WTC11 (cell line): ENCODE results near the gene POU2F3. TPM values are rescaled to one million over a fixed set of nuclear protein-coding genes. Genes with fewer than 3 reads are reported as not detected.

Experiments
- ATAC-seq: fragments of 200-7000 bp; cut with Tn5 transposase; 2 replicates; pipeline ENCODE4 v1.10.0; 2021; ENCODE audit warnings: mild to moderate bottlenecking, moderate library complexity
- CTCF ChIA-PET: fragments of 300-600 bp; sonication (Branson Sonifier 250); formaldehyde crosslinking; loops from one replicate; lab custom pipeline; 2021; ENCODE audit warnings: antibody characterized with exemption; lab: Charles Lee
- POLR2A ChIA-PET: fragments of 350-600 bp; sonication (Branson Sonifier 250); formaldehyde crosslinking; loops from one replicate; lab custom pipeline; 2021; ENCODE audit warnings: antibody characterized with exemption; lab: Charles Lee
- DNase-seq: peaks from one replicate; pipeline ENCODE4 v3.0.0; 2021; ENCODE audit warnings: low spot score
- H3K27ac Mint-ChIP-seq: 2 replicates; pipeline ENCODE4 v1.8.0; 2021; ENCODE audit warnings: mixed read lengths
- H3K27me3 Mint-ChIP-seq: 2 replicates; pipeline ENCODE4 v1.8.0; 2021; ENCODE audit warnings: low read depth, mild to moderate bottlenecking, moderate library complexity, mixed read lengths
- H3K36me3 Mint-ChIP-seq: 2 replicates; pipeline ENCODE4 v1.8.0; 2021; ENCODE audit warnings: mixed read lengths
- H3K4me1 Mint-ChIP-seq: 2 replicates; pipeline ENCODE4 v1.8.0; 2022; ENCODE audit warnings: mixed read lengths
- H3K4me3 Mint-ChIP-seq: 2 replicates; pipeline ENCODE4 v1.8.0; 2021; ENCODE audit warnings: mild to moderate bottlenecking, moderate library complexity, mixed read lengths
- H3K9me3 Mint-ChIP-seq: 2 replicates; pipeline ENCODE4 v1.8.0; 2021; ENCODE audit warnings: mixed read lengths
- CDX4 ChIP-seq: fragments of 250-450 bp; sonication (Bioruptor Pico); IDR thresholded peaks from 2 replicates; pipeline ENCODE4 v1.9.0; 2021; ENCODE audit warnings: moderate library complexity, mild to moderate bottlenecking, inconsistent platforms, borderline replicate concordance
- CREM ChIP-seq: sonication (generic); formaldehyde crosslinking; IDR thresholded peaks from 2 replicates; pipeline ENCODE4 v1.8.1; 2022; ENCODE audit warnings: mild to moderate bottlenecking, missing genetic modification reagents, moderate library complexity
- E2F4 ChIP-seq: sonication (generic); formaldehyde crosslinking; IDR thresholded peaks from 2 replicates; pipeline ENCODE4 v1.8.1; 2022; ENCODE audit warnings: low read depth, mild to moderate bottlenecking, moderate library complexity, missing genetic modification reagents, borderline replicate concordance
- ERG ChIP-seq: fragments of 250-450 bp; sonication (Bioruptor Pico); IDR thresholded peaks from 2 replicates; pipeline ENCODE4 v1.8.0; 2021; ENCODE audit warnings: mild to moderate bottlenecking
- GRHL2 ChIP-seq: fragments of 250-450 bp; sonication (Bioruptor Pico); IDR thresholded peaks from 2 replicates; pipeline ENCODE4 v1.8.0; 2022; ENCODE audit warnings: mild to moderate bottlenecking, moderate library complexity; ENCODE audit not compliant: insufficient replicate concordance, severe bottlenecking
- KAT7 ChIP-seq: sonication (generic); formaldehyde crosslinking; IDR thresholded peaks from 2 replicates; pipeline ENCODE4 v1.8.1; 2023; ENCODE audit warnings: missing genetic modification reagents, mild to moderate bottlenecking, borderline replicate concordance
- MAX ChIP-seq: sonication (generic); formaldehyde crosslinking; IDR thresholded peaks from 2 replicates; pipeline ENCODE4 v1.8.0; 2022; ENCODE audit warnings: mild to moderate bottlenecking, missing genetic modification reagents
- MYBL2 ChIP-seq: sonication (generic); formaldehyde crosslinking; IDR thresholded peaks from 2 replicates; pipeline ENCODE4 v1.8.1; 2023; ENCODE audit warnings: mild to moderate bottlenecking, moderate library complexity, missing genetic modification reagents
- NR2C2 ChIP-seq: sonication (generic); formaldehyde crosslinking; IDR thresholded peaks from 2 replicates; pipeline ENCODE4 v1.8.0; 2022; ENCODE audit warnings: mild to moderate bottlenecking, missing genetic modification reagents
- PRDM15 ChIP-seq: sonication (generic); formaldehyde crosslinking; IDR thresholded peaks from 2 replicates; pipeline ENCODE4 v1.8.0; 2022; ENCODE audit warnings: missing genetic modification reagents
- SMAD4 ChIP-seq: sonication (generic); formaldehyde crosslinking; IDR thresholded peaks from 2 replicates; pipeline ENCODE4 v1.8.0; 2022; ENCODE audit warnings: mild to moderate bottlenecking, missing genetic modification reagents
- TCF7 ChIP-seq: sonication (generic); formaldehyde crosslinking; IDR thresholded peaks from 2 replicates; pipeline ENCODE4 v1.8.0; 2022; ENCODE audit warnings: mild to moderate bottlenecking, low read depth, missing genetic modification reagents, moderate library complexity
- total RNA-seq: library from RNA; stranded (reverse); gene quantifications from 3 replicates; pipeline ENCODE4 v1.2.3, GENCODE V29; 2021

The POU2F3 gene
- total RNA-seq, 1 experiment from 2014 or later: 0.61 TPM

GRCh38 chr11:120212926-120213325 lies 27.0 kb upstream of the POU2F3 start:
- no peak for ATAC-seq
- POLR2A ChIA-PET: interaction anchor here (0.6 to 1.1 kb wide), 2 partner anchors 9 to 33 kb away, joined by 3 to 4 read pairs; no protein-coding TSS in a partner anchor
- DNase-seq: no peak

GRCh38 chr11:120214581-120214980 lies 25.4 kb upstream of the POU2F3 start:
- H3K27ac Mint-ChIP-seq: no peak overlapping the region
- DNase-seq: no peak
- no peaks in the 10 kb centered on the region for H3K9me3 Mint-ChIP-seq
- no peak overlapping the region for H3K4me3 Mint-ChIP-seq
- no peak for ATAC-seq
- H3K27me3 Mint-ChIP-seq: peaks cover 89% of the 10 kb centered on the region
- H3K36me3 Mint-ChIP-seq: no peaks in the 10 kb centered on the region
- CTCF ChIA-PET: interaction anchor here (1.5 to 5.0 kb wide), 6 partner anchors 15 to 92 kb away, joined by 4 to 28 read pairs (median 11); no protein-coding TSS in a partner anchor
- POLR2A ChIA-PET: no interaction called here
- no peak for TF ChIP-seq CDX4 (CRISPR knock-in tag)
- no peak for TF ChIP-seq MAX (CRISPR knock-in tag)
- no peak for TF ChIP-seq CREM (CRISPR knock-in tag)
- no peak for TF ChIP-seq PRDM15 (CRISPR knock-in tag)
- TF ChIP-seq E2F4 (CRISPR knock-in tag): no peak
- no peak for TF ChIP-seq GRHL2 (CRISPR knock-in tag)
- no peak for TF ChIP-seq TCF7 (CRISPR knock-in tag)
- TF ChIP-seq KAT7 (CRISPR knock-in tag): no peak
- H3K4me1 Mint-ChIP-seq: peaks cover 30% of the 10 kb centered on the region

More at GRCh38 chr11:120212926-120213325, 27.0 kb upstream of the POU2F3 start:
- Mint-ChIP-seq H3K4me3 (no peak overlapping the region), H3K36me3 (no peaks in the 10 kb centered on the region), H3K27me3 (peaks cover 94% of the 10 kb centered on the region), H3K27ac (no peak overlapping the region), H3K9me3 (no peaks in the 10 kb centered on the region), H3K4me1 (peaks cover 28% of the 10 kb centered on the region)
- CTCF ChIA-PET: interaction anchor here (0.7 to 5.0 kb wide), 10 partner anchors 12 to 90 kb away, joined by 3 to 28 read pairs (median 6); partner anchors contain the start of gene POU2F3
- no peak for TF ChIP-seq MYBL2
- TF ChIP-seq NR2C2: no peak
- no peak for TF ChIP-seq PRDM15 (CRISPR knock-in tag)
- no peak for TF ChIP-seq SMAD4 (CRISPR knock-in tag)
- no peak for TF ChIP-seq ERG (CRISPR knock-in tag)
